ENCODE data around the gene SH3YL1.

SH3YL1 gene

GRCh38 chr2:282371-283263, 18.8 kb upstream of the SH3YL1 start:
- in situ Hi-C loops (cut with HindIII; ENCODE audit: low sequenced_read_pairs), result no loop called here

GRCh38 chr2:281381-281780, 17.5 kb upstream of the SH3YL1 start:
- in situ Hi-C loops (cut with HindIII; ENCODE audit: low sequenced_read_pairs), result no loop called here

- in situ Hi-C loops (cut with HindIII; ENCODE audit: low sequenced_read_pairs), result no loop called here
These were observed 16.8 kb upstream of the SH3YL1 start for GRCh38 chr2:280650-281110.

DNA sequence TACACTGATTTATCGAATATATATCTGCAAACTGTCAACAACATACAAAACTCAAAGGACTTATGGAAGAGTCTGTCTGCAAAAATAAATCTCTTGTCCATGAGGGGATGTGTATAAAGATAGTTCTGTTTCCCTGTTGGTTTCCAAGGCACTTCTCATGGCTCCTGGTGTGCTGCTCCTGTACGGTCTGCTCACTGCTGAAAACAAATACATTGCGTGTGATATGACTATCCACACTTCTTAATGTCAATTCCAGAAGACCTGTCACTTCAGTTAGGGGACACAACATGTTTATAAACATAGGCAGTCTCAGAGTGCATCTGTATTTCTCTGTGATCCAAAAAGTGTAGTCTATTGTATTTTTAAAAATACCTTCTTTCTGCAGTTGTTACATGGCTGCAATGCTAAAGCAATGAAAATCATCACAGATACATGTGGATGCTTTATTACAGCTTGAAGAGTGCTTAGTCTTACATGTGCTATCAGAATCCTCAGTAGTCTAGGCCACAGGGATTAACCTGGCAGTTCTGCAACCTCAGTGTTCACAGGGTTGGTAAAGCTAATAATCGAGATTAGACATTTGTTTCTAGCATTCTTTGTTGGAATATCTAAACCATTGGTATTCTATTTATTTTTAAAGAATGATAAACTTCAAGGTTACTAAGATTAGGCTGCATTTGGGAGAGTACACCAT, 16.3 kb upstream of the SH3YL1 start:
- in situ Hi-C loops (cut with HindIII; ENCODE audit: low sequenced_read_pairs), result no loop called here

- in situ Hi-C loops (cut with HindIII; ENCODE audit: low sequenced_read_pairs), result no loop called here
These were observed 15.5 kb upstream of the SH3YL1 start for GRCh38 chr2:279366-279765.

- in situ Hi-C loops (cut with HindIII; ENCODE audit: low sequenced_read_pairs), result no loop called here
These were observed 15.1 kb upstream of the SH3YL1 start for GRCh38 chr2:278927-279320.

- in situ Hi-C loops (cut with HindIII; ENCODE audit: low sequenced_read_pairs), result no loop called here
These were observed 14.6 kb upstream of the SH3YL1 start for GRCh38 chr2:278312-278926.

DNA sequence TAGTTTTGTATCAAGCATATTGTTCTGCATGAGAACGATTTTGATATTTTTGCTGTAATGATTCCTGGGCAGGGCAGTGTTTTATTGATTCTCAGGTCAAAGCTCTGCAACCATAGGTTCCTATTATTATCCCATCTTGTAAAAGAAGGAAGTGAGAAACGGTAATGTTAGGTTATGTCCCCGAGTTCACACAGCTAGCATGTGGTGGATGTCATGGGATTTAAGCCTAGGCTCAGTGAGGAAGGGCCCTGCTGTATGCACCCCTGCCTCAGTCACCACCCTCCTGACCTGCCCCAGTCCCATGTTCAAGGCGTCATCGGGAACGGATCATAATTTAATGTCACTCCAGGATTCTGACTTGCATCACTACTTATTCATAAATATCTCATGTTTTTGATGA, 11.6 kb upstream of the SH3YL1 start:
- in situ Hi-C loops (cut with HindIII; ENCODE audit: low sequenced_read_pairs), result no loop called here

DNA sequence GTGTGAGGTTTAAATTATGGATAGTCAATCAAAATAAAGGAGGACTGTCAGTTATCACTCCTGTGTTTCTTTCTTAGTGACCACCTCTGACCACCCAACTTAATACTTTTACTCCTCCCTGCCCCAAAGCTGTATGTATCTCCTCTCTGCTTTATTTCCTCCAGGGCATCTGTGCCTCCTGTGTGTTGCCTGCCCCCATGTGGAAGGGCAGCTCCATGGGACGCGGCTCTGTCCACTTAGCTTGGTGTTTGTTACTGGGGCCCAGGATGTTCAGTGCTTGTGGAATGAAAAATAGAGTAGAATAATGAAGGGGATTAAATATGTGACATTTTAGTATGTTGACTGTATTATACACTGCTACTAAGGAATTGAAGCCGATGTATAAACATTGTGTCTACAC, 10.7 kb upstream of the SH3YL1 start:
- in situ Hi-C loops (cut with HindIII; ENCODE audit: low sequenced_read_pairs), result no loop called here

DNA sequence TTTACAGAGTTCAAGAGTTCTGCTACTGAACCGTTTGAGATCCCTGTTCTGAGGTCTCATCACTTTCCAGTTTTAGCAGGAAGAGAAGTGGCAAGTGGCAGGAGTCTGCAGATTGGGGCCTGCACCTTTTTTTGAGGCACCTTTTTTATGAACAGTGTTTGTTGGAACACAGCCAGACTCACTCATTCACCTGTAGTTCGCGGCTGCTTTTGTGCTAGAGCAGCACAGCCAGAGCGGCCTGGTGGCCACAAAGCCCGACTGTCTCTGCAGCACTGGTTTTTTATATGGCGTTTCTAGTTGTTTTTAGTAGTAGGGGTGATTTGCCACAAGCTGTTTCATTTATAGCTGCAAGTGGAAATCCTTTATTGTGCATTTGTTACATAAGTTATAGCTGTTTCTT, 9.5 kb upstream of the SH3YL1 start:
- in situ Hi-C loops (cut with HindIII; ENCODE audit: low sequenced_read_pairs), result no loop called here

- in situ Hi-C loops (cut with HindIII; ENCODE audit: low sequenced_read_pairs), result no loop called here
These were observed 8.1 kb upstream of the SH3YL1 start for GRCh38 chr2:271917-272316.

- in situ Hi-C loops (cut with HindIII; ENCODE audit: low sequenced_read_pairs), result no loop called here
These were observed 7.0 kb upstream of the SH3YL1 start for GRCh38 chr2:270861-271260.

- in situ Hi-C loops (cut with HindIII; ENCODE audit: low sequenced_read_pairs), result no loop called here
These were observed 5.7 kb upstream of the SH3YL1 start for GRCh38 chr2:269356-270030.

DNA sequence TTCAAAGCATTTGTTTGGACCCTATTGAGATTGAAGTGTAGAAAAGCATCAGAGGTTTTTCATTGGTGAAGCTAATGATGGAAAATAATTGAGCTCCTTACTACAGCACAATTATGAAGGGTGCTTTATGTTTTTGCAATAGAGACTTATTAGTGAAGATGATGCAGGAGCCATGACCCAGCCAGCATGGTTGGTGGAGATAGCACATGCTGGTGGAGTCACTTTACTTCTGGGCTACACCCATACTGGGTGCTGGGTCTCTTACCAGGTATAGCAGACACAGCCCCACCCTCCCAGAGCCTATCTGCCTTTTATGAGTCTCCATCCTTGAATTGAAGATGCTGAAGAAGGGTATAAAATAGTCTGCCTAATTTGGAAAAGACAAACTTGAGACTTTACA, 4.5 kb upstream of the SH3YL1 start:
- in situ Hi-C loops (cut with HindIII; ENCODE audit: low sequenced_read_pairs), result no loop called here

- in situ Hi-C loops (cut with HindIII; ENCODE audit: low sequenced_read_pairs), result no loop called here
These were observed 949 bp upstream of the SH3YL1 start, which contains the start of gene ACP1 for GRCh38 chr2:264493-265468. ACP1 (plus strand) TSS chr2:264947; CDS start chr2:264965, 18 bp downstream.

- in situ Hi-C loops (cut with HindIII; ENCODE audit: low sequenced_read_pairs), result no loop called here
These were observed 652 bp downstream of the SH3YL1 start for GRCh38 chr2:263022-263738.

DNA sequence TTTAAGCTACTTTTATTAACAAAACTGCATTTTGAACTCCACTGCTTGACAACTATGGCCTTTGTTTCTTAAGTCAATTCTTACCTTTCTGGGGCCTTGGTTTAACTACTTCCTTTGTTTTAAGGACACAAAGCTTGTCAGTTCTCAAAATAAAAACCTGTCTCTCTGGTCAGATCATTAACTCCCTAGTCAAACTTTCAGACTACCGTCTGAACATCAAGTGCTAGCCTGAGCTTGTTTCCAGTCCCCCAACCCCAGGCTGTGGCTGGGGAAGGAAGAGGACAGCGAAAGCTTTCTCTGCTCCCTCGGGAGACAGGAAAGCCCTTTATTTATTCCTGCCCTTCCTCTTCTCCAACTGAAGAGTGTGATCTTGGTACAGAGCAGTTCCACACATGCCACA, 1.7 kb downstream of the SH3YL1 start:
- in situ Hi-C loops (cut with HindIII; ENCODE audit: low sequenced_read_pairs), result no loop called here

- in situ Hi-C loops (cut with HindIII; ENCODE audit: low sequenced_read_pairs), result no loop called here
These were observed 3.2 kb downstream of the SH3YL1 start for GRCh38 chr2:260507-261161.

Measured in DLD1 (cell line).